MCF 10A (cell line): ENCODE results near the gene PCDHA12. TPM values are rescaled to one million over a fixed set of nuclear protein-coding genes. Genes with fewer than 3 reads are reported as not detected.
"Not testable (repeated sequence)": the region's sequence is repeated elsewhere in the genome, so short reads cannot be mapped to it uniquely, and the experiment has no call there.

Source experiments
- BruUV-seq: library from RNA; stranded (reverse); fragments of 400-500 nt; replicated peaks from 2 replicates; lab custom pipeline; 2021; lab: Mats Ljungman, UMichigan
- CTCF ChIA-PET: fragments of 300-600 bp; sonication (Branson Sonifier 250); formaldehyde crosslinking; extraction: SDS; loops from one replicate; lab custom pipeline; 2021; ENCODE audit warnings: antibody characterized with exemption, inconsistent platforms; lab: Yijun Ruan, JAX
- POLR2A ChIA-PET: fragments of 300-600, 350-650 bp; sonication (Branson Sonifier 250); formaldehyde crosslinking; extraction: SDS; loops from one replicate; lab custom pipeline; 2020; ENCODE audit warnings: antibody characterized with exemption, inconsistent platforms; lab: Yijun Ruan, JAX
- DNase-seq: peaks from one replicate; pipeline ENCODE4 v3.0.0-alpha.2; 2018; ENCODE audit not compliant: unreplicated experiment
- H3K27ac Mint-ChIP-seq: one replicate; pipeline ENCODE4 v1.8.0; 2022; ENCODE audit warnings: mild to moderate bottlenecking, low read depth, mixed read lengths; ENCODE audit not compliant: unreplicated experiment
- H3K27me3 Mint-ChIP-seq: one replicate; pipeline ENCODE4 v1.8.0; 2022; ENCODE audit warnings: mixed read lengths; ENCODE audit not compliant: insufficient read depth, unreplicated experiment
- H3K36me3 Mint-ChIP-seq: one replicate; pipeline ENCODE4 v1.8.0; 2022; ENCODE audit warnings: mild to moderate bottlenecking, moderate library complexity, mixed read lengths; ENCODE audit not compliant: insufficient read depth, unreplicated experiment
- H3K4me1 Mint-ChIP-seq: one replicate; pipeline ENCODE4 v1.8.0; 2022; ENCODE audit warnings: mixed read lengths; ENCODE audit not compliant: insufficient read depth, unreplicated experiment
- H3K4me3 Mint-ChIP-seq: one replicate; pipeline ENCODE4 v1.8.0; 2022; ENCODE audit warnings: mild to moderate bottlenecking, moderate library complexity, mixed read lengths; ENCODE audit not compliant: unreplicated experiment
- H3K9me3 Mint-ChIP-seq: one replicate; pipeline ENCODE4 v1.8.0; 2022; ENCODE audit warnings: mixed read lengths; ENCODE audit not compliant: unreplicated experiment
- intact Hi-C: fragments of 100-400 bp; cut with micrococcal nuclease; formaldehyde crosslinking; loops from 2 replicates; pipeline ENCODE4 v1.14.1; 2022
- total RNA-seq: library from RNA; stranded (reverse); gene quantifications from 2 replicates; pipeline ENCODE4 v1.2.3, GENCODE V29; 2022
- TF ChIP-seq, protein P1 (sequence below): fragments of 200-600 bp; IDR thresholded peaks from one replicate; pipeline ENCODE4 v1.8.0; 2022; ENCODE audit warnings: antibody characterized with exemption, mild to moderate bottlenecking; ENCODE audit not compliant: unreplicated experiment

PCDHA12 gene
- total RNA-seq, 1 experiment from 2014 or later = 6.1 TPM

- POLR2A ChIA-PET = no interaction called here
- no peaks in the 10 kb centered on the region for H3K9me3 Mint-ChIP-seq
- BruUV-seq = no TSS peak
- TF ChIP-seq, protein P1, sequence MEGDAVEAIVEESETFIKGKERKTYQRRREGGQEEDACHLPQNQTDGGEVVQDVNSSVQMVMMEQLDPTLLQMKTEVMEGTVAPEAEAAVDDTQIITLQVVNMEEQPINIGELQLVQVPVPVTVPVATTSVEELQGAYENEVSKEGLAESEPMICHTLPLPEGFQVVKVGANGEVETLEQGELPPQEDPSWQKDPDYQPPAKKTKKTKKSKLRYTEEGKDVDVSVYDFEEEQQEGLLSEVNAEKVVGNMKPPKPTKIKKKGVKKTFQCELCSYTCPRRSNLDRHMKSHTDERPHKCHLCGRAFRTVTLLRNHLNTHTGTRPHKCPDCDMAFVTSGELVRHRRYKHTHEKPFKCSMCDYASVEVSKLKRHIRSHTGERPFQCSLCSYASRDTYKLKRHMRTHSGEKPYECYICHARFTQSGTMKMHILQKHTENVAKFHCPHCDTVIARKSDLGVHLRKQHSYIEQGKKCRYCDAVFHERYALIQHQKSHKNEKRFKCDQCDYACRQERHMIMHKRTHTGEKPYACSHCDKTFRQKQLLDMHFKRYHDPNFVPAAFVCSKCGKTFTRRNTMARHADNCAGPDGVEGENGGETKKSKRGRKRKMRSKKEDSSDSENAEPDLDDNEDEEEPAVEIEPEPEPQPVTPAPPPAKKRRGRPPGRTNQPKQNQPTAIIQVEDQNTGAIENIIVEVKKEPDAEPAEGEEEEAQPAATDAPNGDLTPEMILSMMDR = no peak
- H3K4me3 Mint-ChIP-seq = no peak overlapping the region
- H3K27me3 Mint-ChIP-seq = no peaks in the 10 kb centered on the region
- no peak for DNase-seq
- H3K4me1 Mint-ChIP-seq = peaks cover 4% of the 10 kb centered on the region
- CTCF ChIA-PET = interaction anchor here (0.8 to 1.7 kb wide), 7 partner anchors 10 to 170 kb away, joined by 3 to 25 read pairs (median 4); partner anchors contain the start of genes PCDHA4 and PCDHA6
- no peak overlapping the region for H3K27ac Mint-ChIP-seq
- H3K36me3 Mint-ChIP-seq = peaks cover 5% of the 10 kb centered on the region
- intact Hi-C loops = no loop called here
Observed at GRCh38 chr5:140870221-140871201, 4.6 kb upstream of the PCDHA12 start.

DNA sequence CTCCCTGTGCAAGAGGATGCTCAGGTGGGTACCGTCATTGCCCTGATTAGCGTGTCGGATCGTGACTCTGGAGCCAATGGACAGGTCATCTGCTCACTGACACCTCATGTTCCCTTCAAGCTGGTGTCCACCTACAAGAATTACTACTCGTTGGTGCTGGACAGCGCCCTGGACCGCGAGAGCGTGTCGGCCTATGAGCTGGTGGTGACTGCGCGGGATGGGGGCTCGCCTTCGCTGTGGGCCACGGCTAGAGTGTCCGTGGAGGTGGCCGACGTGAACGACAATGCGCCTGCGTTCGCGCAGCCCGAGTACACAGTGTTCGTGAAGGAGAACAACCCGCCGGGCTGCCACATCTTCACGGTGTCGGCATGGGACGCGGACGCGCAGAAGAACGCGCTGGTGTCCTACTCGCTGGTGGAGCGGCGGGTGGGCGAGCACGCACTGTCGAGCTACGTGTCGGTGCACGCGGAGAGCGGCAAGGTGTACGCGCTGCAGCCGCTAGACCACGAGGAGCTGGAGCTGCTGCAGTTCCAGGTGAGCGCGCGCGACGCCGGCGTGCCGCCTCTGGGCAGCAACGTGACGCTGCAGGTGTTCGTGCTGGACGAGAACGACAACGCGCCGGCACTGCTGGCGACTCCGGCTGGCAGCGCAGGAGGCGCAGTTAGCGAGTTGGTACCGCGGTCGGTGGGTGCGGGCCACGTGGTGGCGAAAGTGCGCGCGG lies 1.6 kb downstream of the PCDHA12 start:
- ChIA-PET CTCF (interaction anchor here (1.1 to 5.9 kb wide), 12 partner anchors 11 to 186 kb away, joined by 3 to 121 read pairs (median 13); partner anchors contain the start of genes HARS1, HARS2, PCDHA10 and PCDHAC1), POLR2A (interaction anchor here (0.9 to 4.6 kb wide), 4 partner anchors 12 to 164 kb away, joined by 5 to 179 read pairs (median 33); partner anchors contain the start of gene PCDHAC1)
- H3K27ac Mint-ChIP-seq, intact Hi-C loops, DNase-seq, BruUV-seq, H3K27me3 Mint-ChIP-seq, H3K4me1 Mint-ChIP-seq: not testable (repeated sequence)
- Mint-ChIP-seq H3K9me3 (peaks cover 17% of the 10 kb centered on the region), H3K36me3 (peaks cover 17% of the 10 kb centered on the region), H3K4me3 (peak overlapping the region; percentile 86)

GRCh38 chr5:140877262-140877581 lies 2.1 kb downstream of the PCDHA12 start:
- peaks cover 18% of the 10 kb centered on the region for H3K36me3 Mint-ChIP-seq
- intact Hi-C loops = no loop called here
- no TSS peak for BruUV-seq

More at GRCh38 chr5:140877262-140877581, 2.1 kb downstream of the PCDHA12 start:
- Mint-ChIP-seq H3K27me3 (no peaks in the 10 kb centered on the region), H3K9me3 (peaks cover 17% of the 10 kb centered on the region), H3K27ac (no peak overlapping the region), H3K4me1 (peaks cover 4% of the 10 kb centered on the region), H3K4me3 (no peak overlapping the region)
- ChIA-PET CTCF (interaction anchor here (3.7 to 5.9 kb wide), 3 partner anchors 48 to 164 kb away, joined by 45 to 121 read pairs (median 80); partner anchors contain the start of gene PCDHAC1), POLR2A (interaction anchor here (0.9 kb wide), 1 partner anchor 125 kb away, joined by 5 read pairs; no protein-coding TSS in a partner anchor)
- no peak for DNase-seq
- TF ChIP-seq, protein P1 = no peak
